GM18498 (cell line): ENCODE results near the gene PGC.

ENCODE experiments used
- ATAC-seq: cut with Tn5 transposase; IDR thresholded peaks from one replicate; pipeline ENCODE4 v1.9.1; 2021; ENCODE audit warnings: mild to moderate bottlenecking, moderate library complexity; ENCODE audit not compliant: unreplicated experiment

Gene PGC

GRCh38 chr6:41747256-41748101 lies at the start of gene PGC:
Gene PGC, minus strand, starts transcription at chr6:41747397. Its CDS starts 63 bp downstream, at chr6:41747334.
- ATAC-seq: no peak

GRCh38 chr6:41796474-41796873 lies 49.3 kb upstream of the PGC start:
- ATAC-seq: no peak

- no peak for ATAC-seq
Measured at GRCh38 chr6:41791984-41792383, 44.8 kb upstream of the PGC start.

- no peak for ATAC-seq
Measured at GRCh38 chr6:41791305-41791704, 44.1 kb upstream of the PGC start.

GRCh38 chr6:41790045-41790444 lies 42.8 kb upstream of the PGC start:
- no peak for ATAC-seq

GRCh38 chr6:41789390-41789724 lies 42.2 kb upstream of the PGC start:
- no peak for ATAC-seq

GRCh38 chr6:41787219-41787917 lies 40.2 kb upstream of the PGC start, which contains the start of gene TOMM6:
Gene TOMM6, plus strand, starts transcription at chr6:41787694. Its CDS starts 4 bp downstream, at chr6:41787698.
- ATAC-seq: peak; percentile 83

- ATAC-seq: peak; percentile 61
Measured at GRCh38 chr6:41786451-41787218, 39.4 kb upstream of the PGC start.

- peak; percentile 1 for ATAC-seq
Measured at GRCh38 chr6:41785689-41786450, 38.7 kb upstream of the PGC start.

GRCh38 chr6:41785254-41785653 lies 38.1 kb upstream of the PGC start:
- ATAC-seq: no peak

GRCh38 chr6:41784581-41785171 lies 37.5 kb upstream of the PGC start:
- ATAC-seq: no peak

- no peak for ATAC-seq
Measured at GRCh38 chr6:41783106-41783780, 36.0 kb upstream of the PGC start.

- no peak for ATAC-seq
Measured at GRCh38 chr6:41781366-41781730, 34.2 kb upstream of the PGC start.

GRCh38 chr6:41780551-41781365 lies 33.6 kb upstream of the PGC start, which contains the start of gene PRICKLE4:
Gene PRICKLE4, plus strand, starts transcription at chr6:41780782. Its CDS starts 2,692 bp downstream, at chr6:41783474.
- ATAC-seq: no peak

- ATAC-seq: peak; percentile 94
Measured at GRCh38 chr6:41779788-41780550, 32.8 kb upstream of the PGC start, which contains the start of gene FRS3. Gene FRS3, minus strand, starts transcription at chr6:41779900. Its CDS starts 2,913 bp downstream, at chr6:41776987.

- no peak for ATAC-seq
Measured at GRCh38 chr6:41779336-41779735, 32.1 kb upstream of the PGC start.

GRCh38 chr6:41778895-41779294 lies 31.7 kb upstream of the PGC start:
- no peak for ATAC-seq
